Activated CD4-positive, alpha-beta T cell treated with anti-CD3 and anti-CD28 coated beads for 1 hour (primary cell): ENCODE measurements around the gene RTL10.
"Not testable (repeated sequence)": the region's sequence is repeated elsewhere in the genome, so short reads cannot be mapped to it uniquely, and the experiment has no call there.

ENCODE experiments used
- DNase-seq: peaks from one replicate; pipeline ENCODE4 v3.0.0-alpha.2; 2020

The RTL10 gene

DNA sequence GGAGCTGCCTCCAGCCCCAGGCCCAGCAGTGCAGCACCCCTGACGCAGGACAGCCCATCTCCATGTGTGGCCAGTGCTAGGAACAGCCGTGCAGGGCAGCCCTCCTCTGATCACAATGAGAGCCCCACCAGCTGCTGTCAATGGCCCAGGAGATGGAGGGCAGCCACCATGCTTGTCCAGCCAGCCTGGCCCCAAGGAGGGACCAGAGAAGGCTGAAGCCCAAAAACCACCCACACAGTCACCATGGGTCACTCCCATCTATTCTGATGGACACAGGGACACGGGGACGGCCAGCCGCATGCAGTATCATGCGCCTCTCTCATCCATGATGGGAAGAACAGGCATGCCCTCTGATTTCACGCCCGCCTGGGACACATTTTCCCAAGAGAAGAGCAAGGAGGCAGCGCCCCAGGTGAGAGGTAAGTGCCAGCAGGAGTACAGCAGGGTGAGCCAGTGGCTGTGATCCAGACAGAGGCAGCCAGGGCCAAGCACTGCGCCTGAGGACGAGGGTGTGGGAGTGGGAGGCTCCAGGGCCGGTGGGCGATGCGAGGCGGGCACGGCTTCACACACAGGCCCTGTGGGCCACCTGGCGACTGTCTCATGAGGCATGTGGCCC lies 33.6 kb upstream of the RTL10 start:
- no peak for DNase-seq

GRCh38 chr22:19887256-19887985 lies 32.7 kb upstream of the RTL10 start:
- no peak for DNase-seq

- peak; percentile 31 for DNase-seq
These were observed 32.1 kb upstream of the RTL10 start for GRCh38 chr22:19886605-19887255.

DNA sequence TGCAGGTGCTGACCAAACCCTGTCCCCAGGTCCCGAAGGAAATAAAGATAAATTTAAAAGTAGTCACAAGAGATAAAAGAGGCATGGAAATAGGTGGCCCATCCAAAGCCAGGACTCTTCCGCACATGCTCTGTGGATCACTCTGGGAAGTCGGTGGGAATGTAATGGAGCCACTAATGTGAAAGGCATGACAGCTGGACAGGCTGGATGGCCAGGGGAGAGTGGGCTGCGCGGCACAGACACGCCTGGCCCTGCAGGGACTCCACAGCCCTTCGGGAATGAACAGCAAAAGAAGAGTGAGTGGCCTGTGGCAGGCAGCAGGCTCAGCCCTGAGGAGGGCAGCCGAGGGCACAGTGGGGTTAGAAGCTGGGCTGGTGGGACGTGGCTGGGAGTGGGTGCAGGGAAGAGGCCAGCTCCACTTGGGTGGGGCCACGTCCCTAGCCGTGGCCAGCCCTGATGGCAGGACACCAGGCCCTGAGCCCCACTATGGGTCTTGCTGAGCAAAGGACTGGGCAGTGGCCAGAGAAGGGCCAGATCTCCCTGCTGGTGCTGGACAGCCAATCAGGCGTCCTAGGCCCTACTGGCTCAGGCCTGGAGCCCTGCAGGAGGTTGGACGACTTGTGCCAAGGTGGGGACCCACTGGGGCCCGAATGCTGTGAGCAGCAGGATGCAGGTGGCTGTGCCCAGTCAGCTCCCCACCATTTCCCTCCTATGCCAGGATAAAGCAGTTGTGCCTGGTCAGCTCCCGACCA lies 31.3 kb upstream of the RTL10 start:
- no peak for DNase-seq

- no peak for DNase-seq
These were observed 30.5 kb upstream of the RTL10 start for GRCh38 chr22:19884954-19885751.

DNA sequence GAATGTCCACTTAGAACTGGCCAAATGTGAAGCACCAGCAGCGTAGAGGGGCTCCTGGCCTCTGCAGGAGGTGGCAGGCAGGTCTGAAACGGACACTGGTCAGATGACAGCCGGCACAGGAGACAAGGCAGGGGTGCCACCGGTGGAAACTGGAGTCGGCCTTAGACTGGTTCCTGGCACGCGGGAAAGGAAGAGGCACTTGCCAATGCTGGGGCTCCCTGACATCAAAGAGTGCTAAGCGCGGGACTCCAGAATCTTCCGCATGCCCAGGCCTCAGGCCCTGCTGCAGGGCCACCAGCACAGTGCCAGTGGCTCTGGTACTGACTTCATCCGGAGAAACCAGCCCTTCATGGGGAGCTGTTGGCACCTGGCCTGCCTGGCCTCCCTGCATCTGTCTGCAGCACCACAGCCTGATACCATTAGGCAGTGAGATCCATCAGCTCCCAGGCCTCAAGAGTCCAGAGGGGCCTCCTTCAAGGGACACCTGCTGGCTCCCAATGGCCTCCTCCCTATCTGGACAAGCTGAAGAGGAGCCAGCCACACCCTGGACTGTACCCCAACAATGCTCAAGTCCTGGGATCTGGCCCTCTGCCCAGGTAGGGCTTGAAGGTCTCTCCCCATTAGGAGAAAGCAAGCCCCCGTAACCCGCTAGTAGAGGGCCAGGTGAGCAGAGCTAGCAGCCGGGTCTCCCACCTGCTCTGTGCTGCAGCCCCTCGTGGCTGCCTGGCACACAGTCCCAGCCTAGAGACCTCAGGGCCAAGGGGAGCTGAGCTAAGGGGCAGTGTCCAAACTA lies 29.7 kb upstream of the RTL10 start:
- DNase-seq: no peak

DNA sequence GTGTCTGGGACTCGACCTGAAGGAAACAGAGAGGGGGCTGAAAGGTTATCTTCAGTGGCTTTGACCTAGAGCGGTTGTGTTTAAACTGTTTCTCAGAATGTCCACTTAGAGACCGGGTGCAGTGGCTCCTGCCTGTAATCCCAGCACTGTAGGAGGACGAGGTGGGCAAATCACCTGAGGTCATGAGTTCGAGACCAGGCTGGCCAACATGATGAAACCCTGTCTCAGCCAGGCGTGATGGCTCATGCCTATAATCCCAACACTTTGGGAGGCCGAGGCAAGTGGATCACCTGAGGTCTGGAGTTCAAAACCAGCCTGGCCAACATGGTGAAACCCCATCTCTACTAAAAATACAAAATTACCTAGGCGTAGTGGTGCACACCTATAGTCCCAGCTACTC lies 28.8 kb upstream of the RTL10 start:
- DNase-seq: not testable (repeated sequence)

DNA sequence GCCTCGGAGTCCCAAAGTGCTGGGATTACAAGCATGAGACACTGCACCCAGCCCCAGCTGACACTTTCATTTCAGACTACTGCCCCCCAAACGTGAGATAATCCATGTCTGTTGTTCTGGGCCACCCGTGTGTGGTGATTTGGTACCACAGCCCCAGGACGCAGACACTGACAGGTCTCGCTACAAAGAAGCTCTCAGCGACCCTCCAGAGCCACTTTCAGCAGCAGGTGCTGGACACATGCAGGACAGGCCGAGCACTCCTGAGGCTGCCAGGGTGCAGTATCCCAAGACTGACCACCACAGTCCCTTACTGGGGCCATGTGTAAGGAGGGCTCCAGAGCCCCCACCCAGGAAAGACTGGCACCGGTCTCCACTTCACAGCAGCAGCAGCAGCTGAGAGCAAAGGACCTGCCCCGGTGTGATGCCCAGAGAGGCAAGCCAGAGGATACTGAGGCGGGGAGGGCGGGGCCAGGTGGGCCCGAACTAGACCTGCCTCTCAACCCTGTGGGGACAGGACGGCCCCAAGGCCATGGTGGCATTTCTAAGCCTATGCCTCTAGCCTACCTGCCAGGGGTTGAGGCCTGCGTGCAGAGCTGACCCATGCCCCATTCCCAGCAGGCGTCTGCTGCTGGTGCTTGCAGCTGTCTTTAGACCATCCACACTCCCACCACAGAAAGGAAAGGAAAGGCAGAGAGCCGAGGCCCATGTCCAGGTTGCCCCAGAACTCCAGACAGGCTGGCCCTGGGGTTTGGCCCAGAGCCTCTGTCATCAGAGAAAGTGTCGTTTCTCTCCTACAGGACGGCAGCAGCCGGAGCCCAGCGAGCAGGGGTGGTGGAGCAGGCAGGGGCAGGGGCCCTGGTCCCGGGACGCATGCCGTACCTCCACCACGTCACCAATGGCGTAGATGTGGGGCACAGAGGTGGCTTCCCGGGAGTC lies 28.0 kb upstream of the RTL10 start:
- no peak for DNase-seq

GRCh38 chr22:19880786-19881569 lies 26.3 kb upstream of the RTL10 start:
- no peak for DNase-seq

GRCh38 chr22:19879992-19880785 lies 25.5 kb upstream of the RTL10 start:
- no peak for DNase-seq

GRCh38 chr22:19879643-19879991 lies 24.9 kb upstream of the RTL10 start:
- DNase-seq: no peak

DNA sequence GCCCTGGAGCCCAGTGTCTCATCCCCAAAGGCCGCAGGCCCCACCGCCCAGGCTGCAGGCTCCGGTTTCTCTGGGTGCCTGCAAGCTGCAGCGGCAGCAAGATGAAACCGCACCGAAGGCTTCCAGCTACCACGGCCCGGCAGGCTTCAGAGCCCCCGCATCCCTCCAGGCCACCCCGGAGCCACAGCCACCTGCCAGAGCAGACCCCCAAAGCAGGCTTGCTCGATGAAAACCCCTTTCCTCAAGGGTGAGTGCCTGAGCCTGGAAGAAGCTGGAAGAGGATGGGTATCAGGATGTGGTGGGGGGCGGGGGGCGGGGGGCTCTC lies 24.5 kb upstream of the RTL10 start:
- DNase-seq: no peak

DNA sequence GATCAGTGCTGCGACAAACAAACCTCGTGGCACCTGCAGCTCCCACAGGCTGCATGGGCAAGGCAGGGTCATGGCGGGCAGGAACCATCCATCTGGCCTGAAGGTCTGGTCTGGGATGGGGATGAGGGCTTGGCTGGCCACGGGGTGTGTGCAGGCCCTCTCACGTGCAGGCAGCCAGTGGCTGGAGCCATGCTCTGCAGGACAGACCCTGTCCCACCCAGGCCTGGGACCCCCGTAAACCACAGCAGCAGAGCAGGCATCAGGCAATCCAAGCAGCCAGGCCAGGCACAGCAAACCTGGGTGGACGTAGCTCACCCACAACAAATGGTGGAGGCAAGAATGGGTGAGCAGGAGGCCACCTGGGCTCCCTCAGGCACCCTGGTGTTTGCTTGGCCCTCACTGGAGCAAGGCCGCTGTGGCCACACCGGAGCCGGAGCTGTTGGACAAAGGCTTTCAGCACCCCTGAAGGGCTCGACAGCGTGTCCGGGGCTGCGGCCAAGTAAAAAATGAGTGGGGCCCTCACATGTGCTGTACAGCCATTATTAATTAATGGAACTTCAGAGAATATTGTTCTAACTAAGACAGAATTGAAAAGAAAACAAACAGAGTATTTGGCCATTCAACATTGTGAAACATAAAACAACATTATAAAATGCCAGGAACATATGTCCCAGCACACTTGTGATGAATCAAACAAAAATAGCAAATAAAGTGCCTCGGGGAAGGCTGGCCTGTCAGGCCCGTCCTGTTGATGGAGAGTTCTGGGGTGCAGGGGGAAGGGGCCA lies 24.0 kb upstream of the RTL10 start:
- DNase-seq: no peak

GRCh38 chr22:19877626-19878339 lies 23.1 kb upstream of the RTL10 start:
- no peak for DNase-seq

DNA sequence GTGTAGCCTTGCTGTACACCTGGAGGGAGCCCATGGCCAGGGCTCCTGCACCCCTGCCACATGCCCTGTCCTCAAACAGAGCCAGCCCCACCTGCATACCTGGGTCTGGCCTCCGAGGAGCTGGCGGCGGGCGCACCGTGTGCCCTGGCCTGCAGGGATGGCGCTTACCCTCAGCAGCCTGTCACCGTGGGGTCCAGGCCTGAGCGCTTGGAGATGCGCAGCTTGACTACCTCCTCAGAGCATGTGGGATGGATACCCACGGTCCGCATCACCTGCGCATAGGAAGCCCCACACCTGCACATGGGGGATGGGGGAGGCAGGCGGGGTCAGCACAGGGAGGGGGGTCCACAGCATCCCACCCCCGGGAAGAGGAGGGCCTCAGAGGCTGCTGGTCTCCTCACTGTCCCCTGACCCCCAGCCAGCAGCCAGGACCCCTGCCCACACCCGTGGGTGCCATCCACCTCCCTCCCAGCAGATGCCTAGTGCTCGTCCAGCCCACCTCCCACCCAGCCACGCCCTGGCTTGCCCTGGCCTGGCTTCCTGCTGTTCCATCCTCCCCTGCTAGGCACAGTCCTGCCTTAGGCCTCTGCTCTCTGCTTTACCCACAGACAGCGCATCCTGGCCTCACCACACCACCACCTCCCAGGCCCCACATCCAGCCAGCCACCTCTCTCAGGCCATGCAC lies 22.4 kb upstream of the RTL10 start:
- no peak for DNase-seq

- no peak for DNase-seq
These were observed 21.8 kb upstream of the RTL10 start for GRCh38 chr22:19876314-19876940.
